ENCODE results near the gene WDFY4.

The WDFY4 gene

GRCh38 chr10:48699011-48699627, 14.4 kb downstream of the WDFY4 start:
- Histone ChIP-seq H4K12ac (ENCODE audit: low read depth, low read length) (no peak overlapping the region), H3K27ac (ENCODE audit: low read depth, low read length) (no peak overlapping the region), H3K4me2 (ENCODE audit: low read length) (no peak overlapping the region), H3K79me1 (ENCODE audit: low read length) (no peaks in the 10 kb centered on the region), H3K27me3 (ENCODE audit: insufficient read depth, low read length) (no peaks in the 10 kb centered on the region), H2AK5ac (ENCODE audit: low read length) (no peak overlapping the region), H4K8ac (ENCODE audit: low read depth, low read length) (no peak overlapping the region), H3K14ac (ENCODE audit: low read length) (no peak overlapping the region), H4K91ac (ENCODE audit: low read depth, low read length) (no peak overlapping the region), H2BK12ac (ENCODE audit: low read length) (no peak overlapping the region), H3K23ac (ENCODE audit: low read length) (no peak overlapping the region), H2BK120ac (ENCODE audit: insufficient read depth, low read length, poor library complexity) (no peak overlapping the region), H3K4me3 (ENCODE audit: low read depth, low read length) (no peak overlapping the region), H3K9ac (ENCODE audit: low read length) (no peak overlapping the region), H3K18ac (ENCODE audit: low read length) (no peak overlapping the region), H2BK5ac (ENCODE audit: low read depth, low read length, poor library complexity) (no peak overlapping the region), H3K36me3 (ENCODE audit: control insufficient read depth in 1 of 2, insufficient read depth in 2 of 2, low read length in 2 of 2) (no peaks in the 10 kb centered on the region), H2AFZ (ENCODE audit: insufficient read depth, low read length, poor library complexity) (no peak overlapping the region), H3K4ac (ENCODE audit: low read depth, low read length) (no peak overlapping the region), H3K79me2 (ENCODE audit: control insufficient read depth, insufficient read depth, low read length, poor library complexity) (no peaks in the 10 kb centered on the region), H3K4me1 (ENCODE audit: control insufficient read depth in 1 of 2, insufficient read depth in 2 of 2, low read length in 2 of 2) (no peaks in the 10 kb centered on the region), H3K9me3 (ENCODE audit: insufficient read depth, low read depth, low read length) (no peaks in the 10 kb centered on the region)
- DNase-seq, result no peak
- no CpG with 5 or more reads among the region's 8 CpGs for WGBS (ENCODE audit: extremely low coverage, insufficient coverage, insufficient read length)

- H4K91ac ChIP-seq (ENCODE audit: low read depth, low read length), result no peak overlapping the region
- H2AFZ ChIP-seq (ENCODE audit: insufficient read depth, low read length, poor library complexity), result no peak overlapping the region
- no peaks in the 10 kb centered on the region for H3K79me2 ChIP-seq (ENCODE audit: control insufficient read depth, insufficient read depth, low read length, poor library complexity)
- no peak overlapping the region for H3K4ac ChIP-seq (ENCODE audit: low read depth, low read length)
- no peak overlapping the region for H2BK5ac ChIP-seq (ENCODE audit: low read depth, low read length, poor library complexity)
- no CpG with 5 or more reads among the region's 2 CpGs for WGBS (ENCODE audit: extremely low coverage, insufficient coverage, insufficient read length)
- H2BK12ac ChIP-seq (ENCODE audit: low read length), result no peak overlapping the region
- no peak overlapping the region for H3K23ac ChIP-seq (ENCODE audit: low read length)
- H3K27me3 ChIP-seq (ENCODE audit: insufficient read depth, low read length), result no peaks in the 10 kb centered on the region
- H3K79me1 ChIP-seq (ENCODE audit: low read length), result no peaks in the 10 kb centered on the region
- H2BK120ac ChIP-seq (ENCODE audit: insufficient read depth, low read length, poor library complexity), result no peak overlapping the region
- no peak for DNase-seq
- H3K9me3 ChIP-seq (ENCODE audit: insufficient read depth, low read depth, low read length), result no peaks in the 10 kb centered on the region
- no peak overlapping the region for H4K12ac ChIP-seq (ENCODE audit: low read depth, low read length)
- H4K8ac ChIP-seq (ENCODE audit: low read depth, low read length), result no peak overlapping the region
- no peak overlapping the region for H3K4me3 ChIP-seq (ENCODE audit: low read depth, low read length)
- no peak overlapping the region for H3K27ac ChIP-seq (ENCODE audit: low read depth, low read length)
- no peak overlapping the region for H3K9ac ChIP-seq (ENCODE audit: low read length)
- H3K14ac ChIP-seq (ENCODE audit: low read length), result no peak overlapping the region
- no peak overlapping the region for H3K18ac ChIP-seq (ENCODE audit: low read length)
- no peaks in the 10 kb centered on the region for H3K36me3 ChIP-seq (ENCODE audit: control insufficient read depth in 1 of 2, insufficient read depth in 2 of 2, low read length in 2 of 2)
- H3K4me1 ChIP-seq (ENCODE audit: control insufficient read depth in 1 of 2, insufficient read depth in 2 of 2, low read length in 2 of 2), result no peaks in the 10 kb centered on the region
- H3K4me2 ChIP-seq (ENCODE audit: low read length), result no peak overlapping the region
- H2AK5ac ChIP-seq (ENCODE audit: low read length), result no peak overlapping the region
Observed at GRCh38 chr10:48700071-48700470, 15.4 kb downstream of the WDFY4 start.

GRCh38 chr10:48700493-48700892, 15.8 kb downstream of the WDFY4 start:
- no peak overlapping the region for H4K8ac ChIP-seq (ENCODE audit: low read depth, low read length)
- H3K4ac ChIP-seq (ENCODE audit: low read depth, low read length), result no peak overlapping the region
- no peak overlapping the region for H3K14ac ChIP-seq (ENCODE audit: low read length)
- H3K9ac ChIP-seq (ENCODE audit: low read length), result no peak overlapping the region
- no peak overlapping the region for H3K27ac ChIP-seq (ENCODE audit: low read depth, low read length)
- H2BK12ac ChIP-seq (ENCODE audit: low read length), result no peak overlapping the region
- H3K4me2 ChIP-seq (ENCODE audit: low read length), result no peak overlapping the region
- no peaks in the 10 kb centered on the region for H3K4me1 ChIP-seq (ENCODE audit: control insufficient read depth in 1 of 2, insufficient read depth in 2 of 2, low read length in 2 of 2)
- H3K79me2 ChIP-seq (ENCODE audit: control insufficient read depth, insufficient read depth, low read length, poor library complexity), result no peaks in the 10 kb centered on the region
- no peak overlapping the region for H2BK5ac ChIP-seq (ENCODE audit: low read depth, low read length, poor library complexity)
- no peak overlapping the region for H2AK5ac ChIP-seq (ENCODE audit: low read length)
- no peak overlapping the region for H3K18ac ChIP-seq (ENCODE audit: low read length)
- no peak for DNase-seq
- no peak overlapping the region for H2BK120ac ChIP-seq (ENCODE audit: insufficient read depth, low read length, poor library complexity)
- H2AFZ ChIP-seq (ENCODE audit: insufficient read depth, low read length, poor library complexity), result no peak overlapping the region
- WGBS (ENCODE audit: extremely low coverage, insufficient coverage, insufficient read length), result no CpG with 5 or more reads among the region's 9 CpGs
- H3K36me3 ChIP-seq (ENCODE audit: control insufficient read depth in 1 of 2, insufficient read depth in 2 of 2, low read length in 2 of 2), result no peaks in the 10 kb centered on the region
- H3K23ac ChIP-seq (ENCODE audit: low read length), result no peak overlapping the region
- H3K4me3 ChIP-seq (ENCODE audit: low read depth, low read length), result no peak overlapping the region
- H4K12ac ChIP-seq (ENCODE audit: low read depth, low read length), result no peak overlapping the region
- H4K91ac ChIP-seq (ENCODE audit: low read depth, low read length), result no peak overlapping the region
- H3K27me3 ChIP-seq (ENCODE audit: insufficient read depth, low read length), result no peaks in the 10 kb centered on the region
- no peaks in the 10 kb centered on the region for H3K9me3 ChIP-seq (ENCODE audit: insufficient read depth, low read depth, low read length)
- H3K79me1 ChIP-seq (ENCODE audit: low read length), result no peaks in the 10 kb centered on the region

GRCh38 chr10:48701139-48701901, 16.6 kb downstream of the WDFY4 start:
- no peaks in the 10 kb centered on the region for H3K27me3 ChIP-seq (ENCODE audit: insufficient read depth, low read length)
- WGBS (ENCODE audit: extremely low coverage, insufficient coverage, insufficient read length), result no CpG with 5 or more reads among the region's 8 CpGs

More at GRCh38 chr10:48701139-48701901, 16.6 kb downstream of the WDFY4 start:
- Histone ChIP-seq H4K91ac (ENCODE audit: low read depth, low read length) (no peak overlapping the region), H4K12ac (ENCODE audit: low read depth, low read length) (no peak overlapping the region), H3K36me3 (ENCODE audit: control insufficient read depth in 1 of 2, insufficient read depth in 2 of 2, low read length in 2 of 2) (no peaks in the 10 kb centered on the region), H2AFZ (ENCODE audit: insufficient read depth, low read length, poor library complexity) (no peak overlapping the region), H2BK12ac (ENCODE audit: low read length) (no peak overlapping the region), H3K4me1 (ENCODE audit: control insufficient read depth in 1 of 2, insufficient read depth in 2 of 2, low read length in 2 of 2) (no peaks in the 10 kb centered on the region), H3K9me3 (ENCODE audit: insufficient read depth, low read depth, low read length) (no peaks in the 10 kb centered on the region), H2AK5ac (ENCODE audit: low read length) (no peak overlapping the region), H3K79me2 (ENCODE audit: control insufficient read depth, insufficient read depth, low read length, poor library complexity) (no peaks in the 10 kb centered on the region), H2BK120ac (ENCODE audit: insufficient read depth, low read length, poor library complexity) (no peak overlapping the region), H3K27ac (ENCODE audit: low read depth, low read length) (no peak overlapping the region), H3K14ac (ENCODE audit: low read length) (no peak overlapping the region), H3K4me3 (ENCODE audit: low read depth, low read length) (no peak overlapping the region), H4K8ac (ENCODE audit: low read depth, low read length) (no peak overlapping the region), H2BK5ac (ENCODE audit: low read depth, low read length, poor library complexity) (no peak overlapping the region), H3K9ac (ENCODE audit: low read length) (no peak overlapping the region), H3K18ac (ENCODE audit: low read length) (no peak overlapping the region), H3K23ac (ENCODE audit: low read length) (no peak overlapping the region), H3K4me2 (ENCODE audit: low read length) (no peak overlapping the region), H3K4ac (ENCODE audit: low read depth, low read length) (no peak overlapping the region), H3K79me1 (ENCODE audit: low read length) (no peaks in the 10 kb centered on the region)
- DNase-seq, result no peak
